ENCODE measurements around the gene SMC3. TPM values are rescaled to one million over a fixed set of nuclear protein-coding genes. Genes with fewer than 3 reads are reported as not detected.

SMC3 gene
- polyA plus RNA-seq, 2 of the 4 experiments (the other 2 are of a cell fraction) = 59.5 to 60.5 TPM

DNA sequence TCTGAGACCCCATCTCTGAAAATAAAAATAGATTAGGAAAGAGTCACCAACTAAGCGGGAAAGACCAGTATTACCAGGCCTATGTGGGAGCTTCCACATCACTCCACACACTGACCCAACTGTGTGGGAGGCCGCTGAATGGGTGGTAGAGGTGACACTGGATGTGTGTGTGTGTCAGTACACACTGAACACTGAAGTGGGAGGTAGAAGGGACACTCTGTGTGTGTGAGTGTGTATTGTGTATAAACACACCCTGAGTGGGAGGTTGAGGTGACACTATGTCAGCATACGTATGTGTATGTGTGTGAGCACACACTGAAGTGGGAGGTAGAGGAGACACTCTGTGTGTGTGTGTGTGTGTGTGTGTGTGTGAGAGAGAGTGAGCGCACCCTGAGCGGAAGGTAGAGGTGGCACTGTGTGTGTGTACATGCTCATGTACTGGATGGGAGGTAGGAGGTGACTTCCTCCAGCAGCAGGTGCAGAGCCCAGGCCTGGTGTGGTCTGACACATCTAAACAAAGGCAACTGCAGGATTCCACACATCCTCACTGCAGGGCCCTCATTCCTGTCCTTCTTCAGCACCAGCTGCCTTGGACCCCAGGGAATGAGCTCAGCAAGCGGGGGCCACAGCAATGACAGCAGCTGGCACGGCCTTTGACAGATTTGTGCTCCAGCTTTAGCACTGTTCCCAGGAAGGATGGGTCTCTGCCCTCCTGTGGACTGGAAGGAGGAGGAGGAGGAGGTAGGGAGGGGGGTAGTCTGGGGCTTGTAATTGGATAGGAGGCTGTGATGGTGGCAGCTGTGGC lies 50.1 kb downstream of the SMC3 start:
- POLR2A ChIA-PET = no interaction called here
- FAIRE-seq (no peak), ATAC-seq (no peak), DNase-seq (ENCODE audit: low read depth in 1 of 2, low spot score in 1 of 2) (no peak)
- 90% methylated on average over 7 of the region's 7 CpGs for WGBS (ENCODE audit: missing lambda C conversion rate)
- CTCF ChIA-PET = interaction anchor here (0.6 to 3.1 kb wide), 5 partner anchors 9 to 63 kb away, joined by 3 to 20 read pairs (median 6); no protein-coding TSS in a partner anchor
- Histone ChIP-seq H3K4me3 (no peak overlapping the region), H3K27ac (no peak overlapping the region), H3K4me2 (no peak overlapping the region), H3K4me1 (0 out of 3 replicates have a peak, but pooled peaks cover 3% of the 10 kb centered on the region), H3K9me3 (no peaks in the 10 kb centered on the region)
- no peak for TF ChIP-seq HEYL (CRISPR knock-in tag; IDR thresholded peaks at IDR 0.05)
- no peak for TF ChIP-seq CHD4 (IDR thresholded peaks at IDR 0.05; ENCODE audit: borderline replicate concordance)
- TF ChIP-seq EP300 (IDR thresholded peaks at IDR 0.05) = no peak
- no peak for TF ChIP-seq ZSCAN20 (CRISPR knock-in tag; IDR thresholded peaks at IDR 0.05)
- no peak for TF ChIP-seq CEBPB (IDR thresholded peaks at IDR 0.05)
- no peak for TF ChIP-seq ESRRA (IDR thresholded peaks at IDR 0.05; ENCODE audit: borderline replicate concordance, low read length)
- no peak for TF ChIP-seq EHMT2 (IDR thresholded peaks at IDR 0.05; ENCODE audit: low read depth)
- TF ChIP-seq BHLHE40 (IDR thresholded peaks at IDR 0.05; ENCODE audit: low read depth, low read length) = no peak
- TF ChIP-seq, protein P1, sequence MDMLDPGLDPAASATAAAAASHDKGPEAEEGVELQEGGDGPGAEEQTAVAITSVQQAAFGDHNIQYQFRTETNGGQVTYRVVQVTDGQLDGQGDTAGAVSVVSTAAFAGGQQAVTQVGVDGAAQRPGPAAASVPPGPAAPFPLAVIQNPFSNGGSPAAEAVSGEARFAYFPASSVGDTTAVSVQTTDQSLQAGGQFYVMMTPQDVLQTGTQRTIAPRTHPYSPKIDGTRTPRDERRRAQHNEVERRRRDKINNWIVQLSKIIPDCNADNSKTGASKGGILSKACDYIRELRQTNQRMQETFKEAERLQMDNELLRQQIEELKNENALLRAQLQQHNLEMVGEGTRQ (IDR thresholded peaks at IDR 0.05) = no peak
- no peak for TF ChIP-seq MYC (IDR thresholded peaks at IDR 0.05; ENCODE audit: borderline replicate concordance, low read length)
- TF ChIP-seq, protein P2, sequence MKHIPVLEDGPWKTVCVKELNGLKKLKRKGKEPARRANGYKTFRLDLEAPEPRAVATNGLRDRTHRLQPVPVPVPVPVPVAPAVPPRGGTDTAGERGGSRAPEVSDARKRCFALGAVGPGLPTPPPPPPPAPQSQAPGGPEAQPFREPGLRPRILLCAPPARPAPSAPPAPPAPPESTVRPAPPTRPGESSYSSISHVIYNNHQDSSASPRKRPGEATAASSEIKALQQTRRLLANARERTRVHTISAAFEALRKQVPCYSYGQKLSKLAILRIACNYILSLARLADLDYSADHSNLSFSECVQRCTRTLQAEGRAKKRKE (CRISPR knock-in tag; IDR thresholded peaks at IDR 0.05; ENCODE audit: low read depth) = no peak
- no peak for TF ChIP-seq JUN (IDR thresholded peaks at IDR 0.05)
- no peak for TF ChIP-seq KDM1A (IDR thresholded peaks at IDR 0.05; ENCODE audit: low read depth)
- TF ChIP-seq, protein P3, sequence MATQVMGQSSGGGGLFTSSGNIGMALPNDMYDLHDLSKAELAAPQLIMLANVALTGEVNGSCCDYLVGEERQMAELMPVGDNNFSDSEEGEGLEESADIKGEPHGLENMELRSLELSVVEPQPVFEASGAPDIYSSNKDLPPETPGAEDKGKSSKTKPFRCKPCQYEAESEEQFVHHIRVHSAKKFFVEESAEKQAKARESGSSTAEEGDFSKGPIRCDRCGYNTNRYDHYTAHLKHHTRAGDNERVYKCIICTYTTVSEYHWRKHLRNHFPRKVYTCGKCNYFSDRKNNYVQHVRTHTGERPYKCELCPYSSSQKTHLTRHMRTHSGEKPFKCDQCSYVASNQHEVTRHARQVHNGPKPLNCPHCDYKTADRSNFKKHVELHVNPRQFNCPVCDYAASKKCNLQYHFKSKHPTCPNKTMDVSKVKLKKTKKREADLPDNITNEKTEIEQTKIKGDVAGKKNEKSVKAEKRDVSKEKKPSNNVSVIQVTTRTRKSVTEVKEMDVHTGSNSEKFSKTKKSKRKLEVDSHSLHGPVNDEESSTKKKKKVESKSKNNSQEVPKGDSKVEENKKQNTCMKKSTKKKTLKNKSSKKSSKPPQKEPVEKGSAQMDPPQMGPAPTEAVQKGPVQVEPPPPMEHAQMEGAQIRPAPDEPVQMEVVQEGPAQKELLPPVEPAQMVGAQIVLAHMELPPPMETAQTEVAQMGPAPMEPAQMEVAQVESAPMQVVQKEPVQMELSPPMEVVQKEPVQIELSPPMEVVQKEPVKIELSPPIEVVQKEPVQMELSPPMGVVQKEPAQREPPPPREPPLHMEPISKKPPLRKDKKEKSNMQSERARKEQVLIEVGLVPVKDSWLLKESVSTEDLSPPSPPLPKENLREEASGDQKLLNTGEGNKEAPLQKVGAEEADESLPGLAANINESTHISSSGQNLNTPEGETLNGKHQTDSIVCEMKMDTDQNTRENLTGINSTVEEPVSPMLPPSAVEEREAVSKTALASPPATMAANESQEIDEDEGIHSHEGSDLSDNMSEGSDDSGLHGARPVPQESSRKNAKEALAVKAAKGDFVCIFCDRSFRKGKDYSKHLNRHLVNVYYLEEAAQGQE (IDR thresholded peaks at IDR 0.05) = no peak
- no peak for TF ChIP-seq MAFK (IDR thresholded peaks at IDR 0.05; ENCODE audit: partially characterized antibody)
- TF ChIP-seq CHD2 (IDR thresholded peaks at IDR 0.05; ENCODE audit: low read length, partially characterized antibody) = no peak
- no peak for TF ChIP-seq SMC3 (IDR thresholded peaks at IDR 0.05)
- no peak for TF ChIP-seq RFX5 (IDR thresholded peaks at IDR 0.05)
- no peak for TF ChIP-seq FOSL2 (IDR thresholded peaks at IDR 0.05)
- no peak for TF ChIP-seq FOSL2 (CRISPR knock-in tag; IDR thresholded peaks at IDR 0.05)
- TF ChIP-seq, protein P4, sequence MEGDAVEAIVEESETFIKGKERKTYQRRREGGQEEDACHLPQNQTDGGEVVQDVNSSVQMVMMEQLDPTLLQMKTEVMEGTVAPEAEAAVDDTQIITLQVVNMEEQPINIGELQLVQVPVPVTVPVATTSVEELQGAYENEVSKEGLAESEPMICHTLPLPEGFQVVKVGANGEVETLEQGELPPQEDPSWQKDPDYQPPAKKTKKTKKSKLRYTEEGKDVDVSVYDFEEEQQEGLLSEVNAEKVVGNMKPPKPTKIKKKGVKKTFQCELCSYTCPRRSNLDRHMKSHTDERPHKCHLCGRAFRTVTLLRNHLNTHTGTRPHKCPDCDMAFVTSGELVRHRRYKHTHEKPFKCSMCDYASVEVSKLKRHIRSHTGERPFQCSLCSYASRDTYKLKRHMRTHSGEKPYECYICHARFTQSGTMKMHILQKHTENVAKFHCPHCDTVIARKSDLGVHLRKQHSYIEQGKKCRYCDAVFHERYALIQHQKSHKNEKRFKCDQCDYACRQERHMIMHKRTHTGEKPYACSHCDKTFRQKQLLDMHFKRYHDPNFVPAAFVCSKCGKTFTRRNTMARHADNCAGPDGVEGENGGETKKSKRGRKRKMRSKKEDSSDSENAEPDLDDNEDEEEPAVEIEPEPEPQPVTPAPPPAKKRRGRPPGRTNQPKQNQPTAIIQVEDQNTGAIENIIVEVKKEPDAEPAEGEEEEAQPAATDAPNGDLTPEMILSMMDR (IDR thresholded peaks at IDR 0.05) = no peak
